AG09319 (cell line): ENCODE data around the gene ARHGEF25.
"Not testable (repeated sequence)": the region's sequence is repeated elsewhere in the genome, so short reads cannot be mapped to it uniquely, and the experiment has no call there.

Source experiments
- DNase-seq: peaks from one replicate; pipeline ENCODE4 v3.0.0-alpha.2; 2010; ENCODE audit warnings: low read depth; ENCODE audit errors: extremely low read depth
- TF ChIP-seq, protein P1 (sequence below): IDR thresholded peaks from 2 replicates; pipeline ENCODE4 v1.5.1; 2011; ENCODE audit warnings: low read depth, mild to moderate bottlenecking, inconsistent platforms, low read length, moderate library complexity

The ARHGEF25 gene

GRCh38 chr12:57631566-57632072 lies 20.4 kb downstream of the ARHGEF25 start:
- DNase-seq = no peak
- TF ChIP-seq, protein P1, sequence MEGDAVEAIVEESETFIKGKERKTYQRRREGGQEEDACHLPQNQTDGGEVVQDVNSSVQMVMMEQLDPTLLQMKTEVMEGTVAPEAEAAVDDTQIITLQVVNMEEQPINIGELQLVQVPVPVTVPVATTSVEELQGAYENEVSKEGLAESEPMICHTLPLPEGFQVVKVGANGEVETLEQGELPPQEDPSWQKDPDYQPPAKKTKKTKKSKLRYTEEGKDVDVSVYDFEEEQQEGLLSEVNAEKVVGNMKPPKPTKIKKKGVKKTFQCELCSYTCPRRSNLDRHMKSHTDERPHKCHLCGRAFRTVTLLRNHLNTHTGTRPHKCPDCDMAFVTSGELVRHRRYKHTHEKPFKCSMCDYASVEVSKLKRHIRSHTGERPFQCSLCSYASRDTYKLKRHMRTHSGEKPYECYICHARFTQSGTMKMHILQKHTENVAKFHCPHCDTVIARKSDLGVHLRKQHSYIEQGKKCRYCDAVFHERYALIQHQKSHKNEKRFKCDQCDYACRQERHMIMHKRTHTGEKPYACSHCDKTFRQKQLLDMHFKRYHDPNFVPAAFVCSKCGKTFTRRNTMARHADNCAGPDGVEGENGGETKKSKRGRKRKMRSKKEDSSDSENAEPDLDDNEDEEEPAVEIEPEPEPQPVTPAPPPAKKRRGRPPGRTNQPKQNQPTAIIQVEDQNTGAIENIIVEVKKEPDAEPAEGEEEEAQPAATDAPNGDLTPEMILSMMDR = no peak

DNA sequence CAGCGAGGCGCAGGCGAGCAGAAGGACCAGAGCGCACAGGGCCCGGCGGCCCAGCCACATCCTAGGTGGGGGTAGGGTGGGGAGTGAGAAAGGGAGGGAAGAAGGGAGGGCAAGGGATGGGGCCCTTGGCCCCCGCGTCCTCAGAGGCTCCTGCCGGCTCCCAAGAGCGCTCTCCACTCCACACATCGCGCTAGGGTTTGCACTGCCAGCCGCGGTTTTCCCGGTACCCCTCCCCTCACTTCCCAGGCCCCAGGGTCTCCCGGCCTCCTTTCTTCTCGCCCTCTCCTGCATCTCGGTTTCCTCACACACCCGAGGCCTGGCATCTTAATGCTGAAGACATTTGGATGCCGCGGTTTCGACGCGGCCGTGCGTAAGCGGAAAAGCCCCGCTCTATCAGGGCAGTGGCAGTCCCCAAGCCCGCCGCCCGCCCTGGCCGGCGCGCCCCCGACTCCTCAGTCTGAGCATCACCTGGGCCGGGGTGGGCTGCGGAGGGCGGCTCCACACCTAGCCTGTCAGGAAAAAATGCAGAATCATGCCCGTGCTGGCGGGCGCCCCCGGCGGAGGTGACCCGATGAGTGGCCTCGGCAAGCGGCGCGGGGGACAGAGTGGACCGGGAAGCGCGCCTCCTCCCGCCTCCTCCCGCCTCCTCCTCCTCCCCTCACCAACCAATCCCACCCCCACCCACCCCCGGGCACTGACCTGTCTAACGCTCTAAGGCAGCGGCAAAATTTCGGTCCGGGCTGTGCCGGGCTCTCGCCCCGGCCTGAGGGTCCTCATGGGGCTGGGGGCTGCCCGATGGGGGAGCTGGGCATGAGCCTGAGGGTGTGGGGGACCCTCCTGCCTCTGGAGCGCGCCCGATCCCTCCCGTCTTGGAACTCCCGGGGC lies 21.1 kb downstream of the ARHGEF25 start:
- TF ChIP-seq, protein P1 = no peak

DNA sequence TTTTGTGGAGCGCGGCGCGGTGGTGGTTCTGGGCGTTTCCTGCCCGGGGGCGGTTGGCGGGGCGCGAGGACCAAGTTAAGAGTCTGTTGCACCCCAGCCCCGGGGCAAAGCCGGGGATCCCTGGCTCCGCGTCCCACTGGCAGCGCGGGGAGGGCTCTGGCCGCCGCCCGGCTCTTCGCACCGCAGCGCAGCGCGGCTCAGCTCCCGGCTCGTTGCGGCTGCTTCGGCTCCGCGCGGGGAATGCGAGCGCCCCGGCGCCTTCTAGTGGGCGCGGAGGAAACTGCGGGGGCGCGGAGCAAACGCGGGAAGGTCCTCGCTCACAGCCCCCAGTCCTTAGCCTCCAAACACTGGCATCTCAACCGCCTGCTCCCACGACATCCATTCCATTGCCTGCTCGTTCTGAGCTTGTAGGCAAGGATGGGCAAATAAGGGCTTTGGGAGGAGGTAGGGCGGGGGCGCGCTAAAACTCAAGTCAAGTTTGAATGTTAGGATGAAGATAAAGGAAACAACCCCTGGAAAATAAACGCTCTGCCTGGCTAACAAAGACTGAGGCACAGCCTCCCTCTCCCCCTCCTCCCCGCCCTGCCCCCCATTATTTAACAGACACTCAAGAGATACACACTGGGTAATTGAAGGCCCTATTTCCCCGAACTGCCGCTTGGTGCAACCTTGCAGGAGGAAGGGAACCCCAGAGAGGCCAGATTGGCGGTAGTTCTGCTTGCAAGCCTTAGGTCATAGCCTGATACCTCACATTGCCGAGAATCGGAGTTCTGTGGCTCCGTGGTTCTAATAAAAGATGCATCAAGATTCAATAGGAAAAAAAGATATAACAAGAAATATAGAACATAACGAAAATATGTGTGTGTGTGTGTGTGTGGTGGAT lies 22.0 kb downstream of the ARHGEF25 start, which contains the start of gene B4GALNT1:
B4GALNT1 (minus strand) TSS at position 244 of the 883 bp plus-strand sequence. CDS start 1,069 bp downstream, outside the sequence.
- TF ChIP-seq, protein P1 = peak; percentile 76
- DNase-seq = no peak

More for the DNA sequence above, 21.1 kb downstream of the ARHGEF25 start:
- DNase-seq = no peak

DNA sequence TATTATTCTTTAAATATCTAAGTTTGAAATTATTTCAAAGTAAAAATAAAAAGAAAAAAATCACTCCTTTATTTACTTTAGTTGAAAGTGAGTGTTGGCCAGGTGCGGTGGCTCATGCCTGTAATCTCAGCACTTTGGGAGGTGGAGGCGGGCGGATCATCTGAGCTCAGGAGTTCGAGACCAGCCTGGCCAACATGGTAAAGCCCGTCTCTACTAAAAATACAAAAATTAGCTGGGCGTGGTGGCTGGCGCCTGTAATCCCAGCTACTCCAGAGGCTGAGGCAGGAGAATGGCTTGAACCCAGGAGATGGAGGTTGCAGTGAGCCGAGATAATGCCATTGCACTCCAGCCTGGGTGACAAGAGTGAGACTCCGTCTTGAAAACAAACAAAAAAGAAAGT lies 25.5 kb downstream of the ARHGEF25 start:
- DNase-seq = not testable (repeated sequence)

DNA sequence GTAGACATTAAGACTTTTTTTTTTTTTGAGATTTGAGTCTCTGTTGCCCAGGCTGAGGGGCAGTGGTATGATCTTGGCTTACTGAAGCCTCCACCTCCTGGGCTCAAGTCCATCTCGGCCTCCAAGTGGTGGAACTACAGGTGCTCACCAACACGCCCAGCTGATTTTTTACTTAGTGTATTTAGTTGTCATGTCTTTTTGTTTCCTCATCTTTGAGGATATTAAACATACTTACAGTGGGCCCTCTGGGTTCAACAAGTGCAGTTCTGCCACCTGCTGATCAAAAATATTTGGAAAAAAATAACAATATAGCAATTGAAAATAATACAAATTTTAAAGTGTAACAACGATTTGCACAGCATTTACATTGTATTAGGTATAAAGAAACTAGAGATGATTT lies 26.1 kb downstream of the ARHGEF25 start:
- no peak for DNase-seq
- TF ChIP-seq, protein P1 = no peak

DNA sequence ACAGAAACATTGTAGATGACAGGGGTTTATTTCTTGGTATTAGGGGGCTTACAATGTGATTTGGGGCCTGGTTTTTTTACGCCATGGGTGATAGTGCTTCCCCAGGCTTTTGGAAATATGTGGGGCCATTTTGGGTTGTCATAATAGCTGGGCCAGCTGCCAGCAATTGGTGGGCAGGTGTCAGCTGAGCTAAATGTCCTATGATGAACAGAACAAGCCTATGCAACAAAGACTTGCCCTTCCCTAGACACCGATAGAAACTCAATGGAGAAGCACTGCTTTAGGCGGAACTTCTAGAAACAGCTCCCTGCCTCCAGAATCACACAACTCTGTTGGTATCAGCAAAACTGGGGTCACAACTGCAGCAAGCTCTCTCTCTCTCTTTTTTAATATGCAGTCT lies 26.9 kb downstream of the ARHGEF25 start:
- no peak for DNase-seq

More for the DNA sequence above, 26.9 kb downstream of the ARHGEF25 start:
- TF ChIP-seq, protein P1 = no peak
